ENCODE results near the gene SLC31A2. TPM values are rescaled to one million over a fixed set of nuclear protein-coding genes. Genes with fewer than 3 reads are reported as not detected.

Gene SLC31A2
- total RNA-seq, 1 experiment from 2014 or later = 4.7 TPM

DNA sequence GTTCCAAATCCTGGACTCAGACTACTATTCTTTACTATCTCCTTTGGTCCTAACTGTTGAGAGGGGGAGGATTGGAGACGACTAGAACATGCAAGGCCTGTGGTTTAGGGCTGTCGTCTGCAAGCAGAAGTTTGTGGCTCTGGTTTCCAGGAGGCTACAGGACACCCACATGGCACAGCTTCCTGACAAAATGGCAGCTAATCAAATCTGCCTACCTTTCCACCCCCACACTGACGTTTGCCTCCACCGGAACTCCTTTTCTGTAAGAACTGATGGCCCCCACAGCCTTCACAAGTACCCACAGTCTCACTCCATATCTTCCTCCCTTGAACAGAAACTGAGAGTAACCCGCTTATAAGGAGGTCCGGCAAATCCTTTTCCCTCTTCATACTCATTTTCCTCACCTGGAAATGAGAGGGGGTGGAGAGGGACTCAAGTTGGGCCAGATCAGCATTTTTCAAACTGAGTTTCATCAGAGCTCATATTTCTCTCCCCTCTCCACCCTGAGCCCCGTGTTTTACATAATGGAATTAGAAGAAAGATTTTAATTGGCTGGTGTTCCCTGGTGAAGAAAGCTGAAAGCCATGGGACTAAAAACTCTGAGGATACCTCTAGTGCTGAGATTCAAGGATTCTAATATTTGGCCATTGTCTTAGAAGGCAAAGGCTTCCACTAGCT is 5.2 kb downstream of the SLC31A2 start:
- ATAC-seq = no peak
- Histone ChIP-seq H3K4me3 (replicated peaks in 1 of 2; ENCODE audit: low read depth in 1 of 2, low read length in 2 of 2) (no peak overlapping the region), H3K27ac (ENCODE audit: low read depth, low read length) (no peak overlapping the region), H3K9me3 (ENCODE audit: control insufficient read depth in 1 of 2, insufficient read depth in 1 of 2, low read depth in 1 of 2, low read length in 2 of 2) (no peaks in the 10 kb centered on the region), H3K4me1 (ENCODE audit: control insufficient read depth in 1 of 2, insufficient read depth in 2 of 2, low read length in 2 of 2) (peaks cover 8 to 16% of the 10 kb centered on the region in 2 experiments; a peak in 2 of 4 replicates), H3K9ac (ENCODE audit: low read length) (no peak overlapping the region), H3K27me3 (ENCODE audit: insufficient read depth, low read length) (no peaks in the 10 kb centered on the region), H3K4me2 (ENCODE audit: low read length) (no peak overlapping the region), H2AFZ (ENCODE audit: low read depth, low read length, poor library complexity, severe bottlenecking) (no peak overlapping the region), H3K79me2 (ENCODE audit: insufficient read depth, low read length) (no peaks in the 10 kb centered on the region), H3K9me2 (ENCODE audit: insufficient read depth) (no peaks in the 10 kb centered on the region), H4K20me1 (ENCODE audit: insufficient read depth) (no peaks in the 10 kb centered on the region), H3K36me3 (ENCODE audit: control insufficient read depth in 1 of 2, insufficient read depth in 2 of 2, low read length in 2 of 2) (peaks cover 0 to under 1% of the 10 kb centered on the region in 2 experiments; a peak in 1 of 4 replicates)
- ChIA-PET CTCF (no interaction called here), POLR2A (interaction anchor here (0.5 kb wide), 1 partner anchor 65 kb away, joined by 3 read pairs; the partner anchor contains the start of genes FKBP15 and SLC31A1), RAD21 (ENCODE audit: low non-redundant PET in 1 of 2, low total read pairs in 2 of 2, uncharacterized antibody in 2 of 2, unreplicated experiment in 2 of 2) (no interaction called here)
- TF ChIP-seq CEBPB (IDR thresholded peaks at IDR 0.05; ENCODE audit: low read depth) (no peak), EGR1 (IDR thresholded peaks at IDR 0.05; ENCODE audit: low read depth) (no peak), ELF1 (IDR thresholded peaks at IDR 0.05; ENCODE audit: borderline replicate concordance, low read depth) (no peak), EZH2 (IDR thresholded peaks at IDR 0.05) (no peak), ZFX (IDR thresholded peaks at IDR 0.05) (no peak), RAD21 (IDR thresholded peaks at IDR 0.05; ENCODE audit: low read depth) (no peak), SIN3A (IDR thresholded peaks at IDR 0.05; ENCODE audit: low read depth) (no peak)
- TF ChIP-seq, protein P1, sequence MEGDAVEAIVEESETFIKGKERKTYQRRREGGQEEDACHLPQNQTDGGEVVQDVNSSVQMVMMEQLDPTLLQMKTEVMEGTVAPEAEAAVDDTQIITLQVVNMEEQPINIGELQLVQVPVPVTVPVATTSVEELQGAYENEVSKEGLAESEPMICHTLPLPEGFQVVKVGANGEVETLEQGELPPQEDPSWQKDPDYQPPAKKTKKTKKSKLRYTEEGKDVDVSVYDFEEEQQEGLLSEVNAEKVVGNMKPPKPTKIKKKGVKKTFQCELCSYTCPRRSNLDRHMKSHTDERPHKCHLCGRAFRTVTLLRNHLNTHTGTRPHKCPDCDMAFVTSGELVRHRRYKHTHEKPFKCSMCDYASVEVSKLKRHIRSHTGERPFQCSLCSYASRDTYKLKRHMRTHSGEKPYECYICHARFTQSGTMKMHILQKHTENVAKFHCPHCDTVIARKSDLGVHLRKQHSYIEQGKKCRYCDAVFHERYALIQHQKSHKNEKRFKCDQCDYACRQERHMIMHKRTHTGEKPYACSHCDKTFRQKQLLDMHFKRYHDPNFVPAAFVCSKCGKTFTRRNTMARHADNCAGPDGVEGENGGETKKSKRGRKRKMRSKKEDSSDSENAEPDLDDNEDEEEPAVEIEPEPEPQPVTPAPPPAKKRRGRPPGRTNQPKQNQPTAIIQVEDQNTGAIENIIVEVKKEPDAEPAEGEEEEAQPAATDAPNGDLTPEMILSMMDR (IDR thresholded peaks at IDR 0.05 in 2 of 3, conservative IDR thresholded peaks at IDR 0.05 in 1 of 3; ENCODE audit: borderline replicate concordance in 1 of 3, insufficient read depth in 1 of 3, low read depth in 2 of 3, low read length in 2 of 3) = no peak
- TF ChIP-seq, protein P2, sequence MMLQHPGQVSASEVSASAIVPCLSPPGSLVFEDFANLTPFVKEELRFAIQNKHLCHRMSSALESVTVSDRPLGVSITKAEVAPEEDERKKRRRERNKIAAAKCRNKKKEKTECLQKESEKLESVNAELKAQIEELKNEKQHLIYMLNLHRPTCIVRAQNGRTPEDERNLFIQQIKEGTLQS (IDR thresholded peaks at IDR 0.05) = no peak
- TF ChIP-seq, protein P3, sequence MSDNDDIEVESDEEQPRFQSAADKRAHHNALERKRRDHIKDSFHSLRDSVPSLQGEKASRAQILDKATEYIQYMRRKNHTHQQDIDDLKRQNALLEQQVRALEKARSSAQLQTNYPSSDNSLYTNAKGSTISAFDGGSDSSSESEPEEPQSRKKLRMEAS (IDR thresholded peaks at IDR 0.05) = no peak
- no TSS peak for BruUV-seq (replicated peaks)
- no peak for DNase-seq (ENCODE audit: low read depth, low spot score)
- intact Hi-C loops (cut with micrococcal nuclease) = no loop called here
